Panc1 (cell line): Measurements from ENCODE around the gene FOXD1.

ENCODE experiments used
- POLR2AphosphoS5 ChIP-seq: IDR thresholded peaks from 2 replicates; pipeline ENCODE4 v1.6.1; 2012; ENCODE audit warnings: mild to moderate bottlenecking, low read depth, low read length, moderate library complexity
- SIN3A ChIP-seq: IDR thresholded peaks from 2 replicates; pipeline ENCODE4 v1.6.1; 2012; ENCODE audit warnings: low read depth, mild to moderate bottlenecking, low read length, moderate library complexity, borderline replicate concordance; ENCODE audit not compliant: insufficient read depth
- TCF7L2 ChIP-seq: IDR thresholded peaks from 2 replicates; pipeline ENCODE4 v1.6.1; 2011; ENCODE audit warnings: mild to moderate bottlenecking, low read depth, low read length, inconsistent platforms
- TF ChIP-seq, protein P1 (sequence below): fragments of 450-650 bp; IDR thresholded peaks from 2 replicates; pipeline ENCODE4 v1.5.1; 2017; ENCODE audit warnings: mild to moderate bottlenecking

DNA sequence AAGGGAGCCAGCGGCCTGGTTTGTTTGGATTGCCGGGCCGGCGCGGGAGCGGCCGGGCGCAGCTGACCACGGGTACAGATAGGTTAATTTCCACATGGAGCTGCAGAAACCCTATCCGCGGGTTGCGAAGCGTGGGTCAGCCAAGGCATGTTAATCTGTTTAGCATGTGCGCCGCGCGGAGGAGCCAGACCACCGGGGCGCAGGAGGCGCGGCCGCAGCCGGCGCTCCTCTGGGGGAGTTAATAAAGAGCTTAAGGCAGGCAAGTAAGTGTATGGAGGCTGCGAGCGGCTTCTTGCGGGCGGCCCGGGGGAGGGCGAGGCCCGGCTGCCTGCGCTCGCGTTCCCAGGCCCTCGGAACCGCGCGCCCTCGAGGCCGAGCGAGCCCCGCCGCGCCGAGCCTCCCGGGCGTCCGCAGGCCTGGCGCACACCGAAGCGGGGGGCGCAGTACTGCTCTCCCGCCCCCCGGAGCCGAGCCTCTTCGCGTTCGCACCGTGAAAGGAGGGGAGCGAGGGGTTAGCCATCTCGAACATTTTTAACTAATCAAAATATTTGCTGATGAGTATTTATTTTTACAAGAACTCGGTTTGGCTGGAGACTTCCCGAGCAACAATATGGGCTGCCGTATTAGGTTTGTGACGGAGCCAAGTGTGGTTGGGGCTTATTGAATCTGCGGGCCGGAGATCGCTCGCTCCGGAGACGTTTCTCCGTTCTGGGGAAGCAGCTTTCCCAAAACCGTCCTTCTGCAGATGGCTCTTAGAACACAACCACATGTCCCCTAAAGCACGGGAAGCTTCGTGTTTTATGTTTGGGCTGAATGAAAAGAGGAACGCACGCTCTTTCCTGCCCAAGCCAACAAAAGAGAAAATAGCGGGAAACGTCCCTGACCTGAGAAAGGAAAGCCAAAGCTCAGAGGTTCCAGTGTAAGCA, 28.8 kb downstream of the FOXD1 start:
- TF ChIP-seq POLR2AphosphoS5 (no peak), SIN3A (no peak), TCF7L2 (no peak)
- TF ChIP-seq, protein P1, sequence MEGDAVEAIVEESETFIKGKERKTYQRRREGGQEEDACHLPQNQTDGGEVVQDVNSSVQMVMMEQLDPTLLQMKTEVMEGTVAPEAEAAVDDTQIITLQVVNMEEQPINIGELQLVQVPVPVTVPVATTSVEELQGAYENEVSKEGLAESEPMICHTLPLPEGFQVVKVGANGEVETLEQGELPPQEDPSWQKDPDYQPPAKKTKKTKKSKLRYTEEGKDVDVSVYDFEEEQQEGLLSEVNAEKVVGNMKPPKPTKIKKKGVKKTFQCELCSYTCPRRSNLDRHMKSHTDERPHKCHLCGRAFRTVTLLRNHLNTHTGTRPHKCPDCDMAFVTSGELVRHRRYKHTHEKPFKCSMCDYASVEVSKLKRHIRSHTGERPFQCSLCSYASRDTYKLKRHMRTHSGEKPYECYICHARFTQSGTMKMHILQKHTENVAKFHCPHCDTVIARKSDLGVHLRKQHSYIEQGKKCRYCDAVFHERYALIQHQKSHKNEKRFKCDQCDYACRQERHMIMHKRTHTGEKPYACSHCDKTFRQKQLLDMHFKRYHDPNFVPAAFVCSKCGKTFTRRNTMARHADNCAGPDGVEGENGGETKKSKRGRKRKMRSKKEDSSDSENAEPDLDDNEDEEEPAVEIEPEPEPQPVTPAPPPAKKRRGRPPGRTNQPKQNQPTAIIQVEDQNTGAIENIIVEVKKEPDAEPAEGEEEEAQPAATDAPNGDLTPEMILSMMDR: no peak
